Panc1 (cell line): ENCODE data around the gene KAT2B.

Experiments
- POLR2AphosphoS5 ChIP-seq: IDR thresholded peaks from 2 replicates; pipeline ENCODE4 v1.6.1; 2012; ENCODE audit warnings: mild to moderate bottlenecking, low read depth, low read length, moderate library complexity
- SIN3A ChIP-seq: IDR thresholded peaks from 2 replicates; pipeline ENCODE4 v1.6.1; 2012; ENCODE audit warnings: low read depth, mild to moderate bottlenecking, low read length, moderate library complexity, borderline replicate concordance; ENCODE audit not compliant: insufficient read depth
- TCF7L2 ChIP-seq: IDR thresholded peaks from 2 replicates; pipeline ENCODE4 v1.6.1; 2011; ENCODE audit warnings: mild to moderate bottlenecking, low read depth, low read length, inconsistent platforms
- TF ChIP-seq, protein P1 (sequence below): fragments of 450-650 bp; IDR thresholded peaks from 2 replicates; pipeline ENCODE4 v1.5.1; 2017; ENCODE audit warnings: mild to moderate bottlenecking
- TF ChIP-seq, protein P2 (sequence below), 2 experiments: IDR thresholded peaks; 2 replicates each; pipeline ENCODE4 v1.6.1; 2011 to 2012; ENCODE audit warnings: low read depth in 2 of 2, control low read depth in 1 of 2, low read length in 1 of 2, mild to moderate bottlenecking in 1 of 2, moderate library complexity in 1 of 2; ENCODE audit not compliant: insufficient read depth in 1 of 2

DNA sequence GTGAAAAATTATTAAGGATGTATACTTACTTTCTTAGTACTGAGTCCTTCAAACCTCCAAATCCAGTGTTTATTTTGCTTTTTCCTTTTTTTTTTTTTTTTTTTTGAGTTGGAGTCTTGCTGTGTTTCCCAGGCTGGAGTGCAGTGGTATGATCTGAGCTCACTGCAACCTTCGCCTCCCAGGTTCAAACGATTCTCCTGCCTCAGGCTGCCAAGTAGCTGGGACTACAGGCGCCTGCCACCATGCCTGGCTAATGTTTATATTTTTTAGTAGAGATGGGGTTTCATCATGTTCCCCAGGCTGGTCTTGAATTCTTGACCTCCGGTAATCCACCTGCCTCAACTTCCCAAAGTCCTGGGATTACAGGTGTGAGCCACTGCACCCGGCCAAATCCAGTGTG is 67.5 kb downstream of the KAT2B start:
- TF ChIP-seq, protein P1, sequence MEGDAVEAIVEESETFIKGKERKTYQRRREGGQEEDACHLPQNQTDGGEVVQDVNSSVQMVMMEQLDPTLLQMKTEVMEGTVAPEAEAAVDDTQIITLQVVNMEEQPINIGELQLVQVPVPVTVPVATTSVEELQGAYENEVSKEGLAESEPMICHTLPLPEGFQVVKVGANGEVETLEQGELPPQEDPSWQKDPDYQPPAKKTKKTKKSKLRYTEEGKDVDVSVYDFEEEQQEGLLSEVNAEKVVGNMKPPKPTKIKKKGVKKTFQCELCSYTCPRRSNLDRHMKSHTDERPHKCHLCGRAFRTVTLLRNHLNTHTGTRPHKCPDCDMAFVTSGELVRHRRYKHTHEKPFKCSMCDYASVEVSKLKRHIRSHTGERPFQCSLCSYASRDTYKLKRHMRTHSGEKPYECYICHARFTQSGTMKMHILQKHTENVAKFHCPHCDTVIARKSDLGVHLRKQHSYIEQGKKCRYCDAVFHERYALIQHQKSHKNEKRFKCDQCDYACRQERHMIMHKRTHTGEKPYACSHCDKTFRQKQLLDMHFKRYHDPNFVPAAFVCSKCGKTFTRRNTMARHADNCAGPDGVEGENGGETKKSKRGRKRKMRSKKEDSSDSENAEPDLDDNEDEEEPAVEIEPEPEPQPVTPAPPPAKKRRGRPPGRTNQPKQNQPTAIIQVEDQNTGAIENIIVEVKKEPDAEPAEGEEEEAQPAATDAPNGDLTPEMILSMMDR, result no peak
- no peak for TF ChIP-seq POLR2AphosphoS5
- TF ChIP-seq, protein P2, sequence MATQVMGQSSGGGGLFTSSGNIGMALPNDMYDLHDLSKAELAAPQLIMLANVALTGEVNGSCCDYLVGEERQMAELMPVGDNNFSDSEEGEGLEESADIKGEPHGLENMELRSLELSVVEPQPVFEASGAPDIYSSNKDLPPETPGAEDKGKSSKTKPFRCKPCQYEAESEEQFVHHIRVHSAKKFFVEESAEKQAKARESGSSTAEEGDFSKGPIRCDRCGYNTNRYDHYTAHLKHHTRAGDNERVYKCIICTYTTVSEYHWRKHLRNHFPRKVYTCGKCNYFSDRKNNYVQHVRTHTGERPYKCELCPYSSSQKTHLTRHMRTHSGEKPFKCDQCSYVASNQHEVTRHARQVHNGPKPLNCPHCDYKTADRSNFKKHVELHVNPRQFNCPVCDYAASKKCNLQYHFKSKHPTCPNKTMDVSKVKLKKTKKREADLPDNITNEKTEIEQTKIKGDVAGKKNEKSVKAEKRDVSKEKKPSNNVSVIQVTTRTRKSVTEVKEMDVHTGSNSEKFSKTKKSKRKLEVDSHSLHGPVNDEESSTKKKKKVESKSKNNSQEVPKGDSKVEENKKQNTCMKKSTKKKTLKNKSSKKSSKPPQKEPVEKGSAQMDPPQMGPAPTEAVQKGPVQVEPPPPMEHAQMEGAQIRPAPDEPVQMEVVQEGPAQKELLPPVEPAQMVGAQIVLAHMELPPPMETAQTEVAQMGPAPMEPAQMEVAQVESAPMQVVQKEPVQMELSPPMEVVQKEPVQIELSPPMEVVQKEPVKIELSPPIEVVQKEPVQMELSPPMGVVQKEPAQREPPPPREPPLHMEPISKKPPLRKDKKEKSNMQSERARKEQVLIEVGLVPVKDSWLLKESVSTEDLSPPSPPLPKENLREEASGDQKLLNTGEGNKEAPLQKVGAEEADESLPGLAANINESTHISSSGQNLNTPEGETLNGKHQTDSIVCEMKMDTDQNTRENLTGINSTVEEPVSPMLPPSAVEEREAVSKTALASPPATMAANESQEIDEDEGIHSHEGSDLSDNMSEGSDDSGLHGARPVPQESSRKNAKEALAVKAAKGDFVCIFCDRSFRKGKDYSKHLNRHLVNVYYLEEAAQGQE (IDR thresholded peaks at IDR 0.05; ENCODE audit: insufficient read depth in 1 of 2, low read depth in 2 of 2, low read length in 1 of 2), result no peak
- no peak for TF ChIP-seq SIN3A
- no peak for TF ChIP-seq TCF7L2
